ENCODE measurements around the gene MEGF11. TPM values are rescaled to one million over a fixed set of nuclear protein-coding genes. Genes with fewer than 3 reads are reported as not detected.
"Not testable (repeated sequence)": the region's sequence is repeated elsewhere in the genome, so short reads cannot be mapped to it uniquely, and the experiment has no call there.

The MEGF11 gene
- total RNA-seq, 4 donors from 2014 or later = 0.23 to 0.33 TPM; not detected in 2

- H3K9me3 ChIP-seq = no peaks in the 10 kb centered on the region
- TF ChIP-seq POLR2A (IDR thresholded peaks at IDR 0.05; ENCODE audit: low read depth) = no peak
- no peak for TF ChIP-seq POLR2AphosphoS5 (IDR thresholded peaks at IDR 0.05)
- TF ChIP-seq EP300 (IDR thresholded peaks at IDR 0.05) = no peak
- TF ChIP-seq CTCF (IDR thresholded peaks at IDR 0.05) = no peak
- intact Hi-C loops (cut with DNase I) = no loop called here
- 74% methylated on average over 5 of the region's 7 CpGs for WGBS
- no peaks in the 10 kb centered on the region for H3K4me1 ChIP-seq
- H3K4me3 ChIP-seq = no peak overlapping the region
- no peak for DNase-seq (ENCODE audit: extremely low spot score)
- peaks cover 0 to 37% (median 0%) of the 10 kb centered on the region in 4 donors for H3K27me3 ChIP-seq
- H3K27ac ChIP-seq (replicated peaks in 1 of 4) = no peak overlapping the region
- H3K36me3 ChIP-seq = no peaks in the 10 kb centered on the region
These were observed 246.6 kb downstream of the MEGF11 start for GRCh38 chr15:66006986-66007385.

GRCh38 chr15:66004618-66005262, 248.8 kb downstream of the MEGF11 start:
- Histone ChIP-seq H3K9me3 (no peaks in the 10 kb centered on the region), H3K27me3 (peaks cover 0 to 51% (median 0%) of the 10 kb centered on the region in 4 donors), H3K27ac (replicated peaks in 1 of 4) (no peak overlapping the region), H3K4me3 (no peak overlapping the region), H3K36me3 (no peaks in the 10 kb centered on the region), H3K4me1 (no peaks in the 10 kb centered on the region)
- DNase-seq (ENCODE audit: extremely low spot score) = no peak
- TF ChIP-seq CTCF (IDR thresholded peaks at IDR 0.05) (no peak), POLR2AphosphoS5 (IDR thresholded peaks at IDR 0.05) (no peak), EP300 (IDR thresholded peaks at IDR 0.05) (no peak), POLR2A (IDR thresholded peaks at IDR 0.05; ENCODE audit: low read depth) (no peak)
- intact Hi-C loops (cut with DNase I) = no loop called here
- WGBS = 44% methylated on average over 6 of the region's 6 CpGs

GRCh38 chr15:66003129-66003528, 250.4 kb downstream of the MEGF11 start:
- H3K36me3 ChIP-seq; H3K27ac ChIP-seq (replicated peaks in 1 of 4); intact Hi-C loops (cut with DNase I); H3K9me3 ChIP-seq; H3K4me1 ChIP-seq; DNase-seq (ENCODE audit: extremely low spot score); H3K4me3 ChIP-seq: not testable (repeated sequence)
- H3K27me3 ChIP-seq = peaks cover 0 to 64% (median 0%) of the 10 kb centered on the region in 4 donors
- WGBS = 82% methylated on average over 4 of the region's 4 CpGs

- Histone ChIP-seq H3K27me3 (peaks cover 0 to 64% (median 0%) of the 10 kb centered on the region in 4 donors), H3K27ac (replicated peaks in 1 of 4) (no peak overlapping the region), H3K4me3 (no peak overlapping the region), H3K9me3 (no peaks in the 10 kb centered on the region), H3K4me1 (no peaks in the 10 kb centered on the region), H3K36me3 (no peaks in the 10 kb centered on the region)
- WGBS = 21% methylated on average over 8 of the region's 8 CpGs
- intact Hi-C loops (cut with DNase I) = no loop called here
- DNase-seq (ENCODE audit: extremely low spot score) = no peak
- no peak for TF ChIP-seq EP300 (IDR thresholded peaks at IDR 0.05)
- no peak for TF ChIP-seq POLR2AphosphoS5 (IDR thresholded peaks at IDR 0.05)
- TF ChIP-seq POLR2A (IDR thresholded peaks at IDR 0.05; ENCODE audit: low read depth) = no peak
- no peak for TF ChIP-seq CTCF (IDR thresholded peaks at IDR 0.05)
These were observed 251.7 kb downstream of the MEGF11 start for GRCh38 chr15:66001717-66002426.

GRCh38 chr15:66001042-66001441, 252.5 kb downstream of the MEGF11 start:
- 57% methylated on average over 5 of the region's 5 CpGs for WGBS
- Histone ChIP-seq H3K4me1 (no peaks in the 10 kb centered on the region), H3K27ac (replicated peaks in 1 of 4) (no peak overlapping the region), H3K4me3 (no peak overlapping the region), H3K27me3 (peaks cover 0 to 64% (median 0%) of the 10 kb centered on the region in 4 donors), H3K36me3 (no peaks in the 10 kb centered on the region), H3K9me3 (no peaks in the 10 kb centered on the region)
- DNase-seq (ENCODE audit: extremely low spot score) = no peak
- intact Hi-C loops (cut with DNase I) = no loop called here
- no peak for TF ChIP-seq POLR2AphosphoS5 (IDR thresholded peaks at IDR 0.05)
- no peak for TF ChIP-seq POLR2A (IDR thresholded peaks at IDR 0.05; ENCODE audit: low read depth)
- no peak for TF ChIP-seq EP300 (IDR thresholded peaks at IDR 0.05)
- no peak for TF ChIP-seq CTCF (IDR thresholded peaks at IDR 0.05)
